ENCODE data around the gene UBE2I. TPM values are rescaled to one million over a fixed set of nuclear protein-coding genes. Genes with fewer than 3 reads are reported as not detected.
"Not testable (repeated sequence)": the region's sequence is repeated elsewhere in the genome, so short reads cannot be mapped to it uniquely, and the experiment has no call there.

Gene UBE2I
- total and polyA plus RNA-seq, 3 experiments from 2014 or later, result 101 to 257 (median 238) TPM

DNA sequence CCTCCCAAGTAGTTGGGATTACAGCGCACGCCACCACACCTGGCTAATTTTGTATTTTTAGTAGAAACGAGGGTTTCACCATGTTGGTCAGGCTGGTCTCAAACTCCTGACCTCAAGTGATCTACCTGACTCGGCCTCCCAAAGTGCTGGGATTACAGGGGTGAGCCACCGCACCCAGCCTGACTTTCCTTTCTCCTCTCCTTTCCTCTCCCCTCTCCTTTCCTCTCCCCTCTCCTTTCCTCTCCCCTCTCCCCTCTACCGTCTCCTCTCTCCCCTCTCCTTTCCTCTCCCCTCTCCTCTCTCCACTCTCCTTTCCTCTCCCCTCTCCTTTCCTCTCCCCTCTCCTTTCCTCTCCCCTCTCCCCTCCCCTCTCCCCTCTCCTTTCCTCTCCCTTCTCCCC lies 17.2 kb upstream of the UBE2I start:
- H3K27me3 ChIP-seq (ENCODE audit: insufficient read depth, low read length, poor library complexity, severe bottlenecking); H3K27ac Mint-ChIP-seq; H3K4me3 ChIP-seq (ENCODE audit: low read length); H3K36me3 Mint-ChIP-seq; H3K27ac ChIP-seq (ENCODE audit: low read depth, low read length); H3K36me3 ChIP-seq (ENCODE audit: insufficient read depth, low read length); H3K4me1 Mint-ChIP-seq; H3K4me3 Mint-ChIP-seq; H3K9me3 Mint-ChIP-seq; H3K9me3 ChIP-seq (ENCODE audit: low read length); POLR2A ChIA-PET; DNase-seq; H3K4me1 ChIP-seq (ENCODE audit: insufficient read depth, low read length): not testable (repeated sequence)
- CTCF ChIA-PET, result interaction anchor here (1.4 kb wide), 1 partner anchor 70 kb away, joined by 3 read pairs; no protein-coding TSS in a partner anchor
- peaks cover 37 to 64% of the 10 kb centered on the region in 2 donors for H3K27me3 Mint-ChIP-seq

DNA sequence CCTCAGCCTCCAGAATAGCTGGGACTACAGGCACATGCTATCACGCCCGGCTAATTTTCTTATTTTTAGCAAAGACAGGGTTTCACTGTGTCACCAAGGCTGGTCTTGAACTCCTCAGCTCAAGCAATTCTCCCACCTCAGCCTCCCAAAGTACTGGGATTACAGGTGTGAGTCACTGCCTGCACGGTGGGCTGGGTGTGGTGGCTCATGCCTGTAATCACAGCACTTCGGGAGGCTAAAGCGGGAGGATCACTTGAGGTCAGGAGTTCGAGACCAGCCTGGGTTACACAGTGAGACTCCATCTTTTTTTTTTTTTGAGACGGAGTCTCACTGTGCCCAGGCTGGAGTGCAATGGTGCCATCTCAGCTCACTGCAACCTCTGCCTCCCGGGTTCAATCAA lies 16.6 kb upstream of the UBE2I start:
- H3K4me1 ChIP-seq (ENCODE audit: insufficient read depth, low read length); H3K27ac ChIP-seq (ENCODE audit: low read depth, low read length); DNase-seq; H3K36me3 ChIP-seq (ENCODE audit: insufficient read depth, low read length); H3K27ac Mint-ChIP-seq; H3K36me3 Mint-ChIP-seq; H3K9me3 ChIP-seq (ENCODE audit: low read length); H3K4me3 ChIP-seq (ENCODE audit: low read length); H3K9me3 Mint-ChIP-seq; H3K27me3 ChIP-seq (ENCODE audit: insufficient read depth, low read length, poor library complexity, severe bottlenecking); H3K4me1 Mint-ChIP-seq; POLR2A ChIA-PET: not testable (repeated sequence)
- peak overlapping the region in 1 of 7 donors; percentile 56 for H3K4me3 Mint-ChIP-seq
- peaks cover 33 to 63% of the 10 kb centered on the region in 2 donors for H3K27me3 Mint-ChIP-seq
- CTCF ChIA-PET, result interaction anchor here (1.4 kb wide), 1 partner anchor 70 kb away, joined by 3 read pairs; no protein-coding TSS in a partner anchor

DNA sequence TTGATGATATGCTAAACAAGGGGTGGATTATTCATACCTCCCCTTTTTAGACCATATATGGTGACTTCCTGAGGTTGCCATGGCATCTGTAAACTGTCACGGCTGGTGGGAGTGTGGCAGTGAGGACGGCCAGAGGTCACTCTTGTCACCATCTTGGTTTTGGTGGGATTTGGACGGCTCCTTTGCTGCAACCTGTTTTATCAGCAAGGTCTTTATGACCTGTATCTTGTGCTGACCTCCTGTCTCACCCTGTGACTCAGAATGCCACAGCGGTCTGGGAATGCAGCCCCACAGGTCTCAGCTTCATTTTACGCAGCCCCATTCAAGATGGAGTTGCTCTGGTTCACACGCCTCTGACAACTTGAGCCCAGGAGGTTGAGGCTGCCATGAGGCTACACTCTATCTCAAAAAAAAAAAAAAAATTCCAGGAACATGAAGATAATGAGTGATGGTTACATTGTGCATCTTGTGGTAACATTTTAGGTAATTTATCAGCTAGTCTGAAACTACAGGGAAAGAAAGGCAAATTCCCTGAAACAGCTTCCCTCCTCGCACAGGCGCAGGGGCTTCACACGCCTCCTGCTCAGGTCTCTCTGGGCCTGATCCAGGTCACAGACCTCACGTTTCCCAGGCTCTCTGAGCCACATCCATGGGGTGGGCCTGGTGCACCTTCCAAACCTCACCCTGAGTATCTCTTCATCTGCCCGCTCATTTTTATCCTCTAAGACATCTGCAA lies 15.3 kb upstream of the UBE2I start:
- H3K27ac Mint-ChIP-seq, result peak overlapping the region in 1 of 8 donors; percentile 15
- POLR2A ChIA-PET, result no interaction called here
- peaks cover 0 to 5% (median 0%) of the 10 kb centered on the region in 3 donors for H3K36me3 Mint-ChIP-seq
- H3K4me1 Mint-ChIP-seq, result peaks cover 0 to 3% (median 0%) of the 10 kb centered on the region in 3 donors
- Histone ChIP-seq H3K9me3 (ENCODE audit: low read length) (no peaks in the 10 kb centered on the region), H3K27ac (ENCODE audit: low read depth, low read length) (no peak overlapping the region), H3K36me3 (ENCODE audit: insufficient read depth, low read length) (no peaks in the 10 kb centered on the region), H3K27me3 (ENCODE audit: insufficient read depth, low read length, poor library complexity, severe bottlenecking) (peaks cover 5% of the 10 kb centered on the region), H3K4me1 (ENCODE audit: insufficient read depth, low read length) (no peaks in the 10 kb centered on the region), H3K4me3 (ENCODE audit: low read length) (no peak overlapping the region)
- CTCF ChIA-PET, result interaction anchor here (1.1 kb wide), 1 partner anchor 234 kb away, joined by 3 read pairs; no protein-coding TSS in a partner anchor
- DNase-seq, result no peak
- peaks cover 37 to 65% of the 10 kb centered on the region in 2 donors for H3K27me3 Mint-ChIP-seq
- no peaks in the 10 kb centered on the region for H3K9me3 Mint-ChIP-seq
- no peak overlapping the region for H3K4me3 Mint-ChIP-seq

DNA sequence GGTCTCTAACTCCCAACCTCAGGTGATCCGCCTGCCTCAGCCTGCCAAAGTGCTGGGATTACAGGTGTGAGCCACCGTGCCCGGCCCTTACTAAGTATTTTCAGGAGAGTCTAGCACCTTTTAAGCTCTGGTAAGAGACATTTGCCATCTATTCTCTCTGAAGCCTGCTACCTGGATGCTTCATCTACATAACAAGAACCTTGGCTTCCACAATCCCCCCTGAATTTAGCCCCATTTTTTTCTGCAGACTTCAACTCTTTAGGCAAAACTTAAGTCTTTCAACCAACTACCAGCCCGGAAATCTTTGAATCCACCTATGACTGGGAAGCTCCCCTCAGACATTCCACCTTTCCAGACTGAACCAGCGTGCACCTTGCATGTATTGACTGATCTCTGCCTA lies 14.0 kb upstream of the UBE2I start:
- ChIA-PET POLR2A (interaction anchor here (0.6 kb wide), 1 partner anchor 373 kb away, joined by 3 read pairs; no protein-coding TSS in a partner anchor), CTCF (interaction anchor here (1.2 kb wide), 1 partner anchor 10 kb away, joined by 4 read pairs; no protein-coding TSS in a partner anchor)
- no peak overlapping the region for H3K27ac Mint-ChIP-seq
- H3K9me3 ChIP-seq (ENCODE audit: low read length), result no peaks in the 10 kb centered on the region
- H3K27ac ChIP-seq (ENCODE audit: low read depth, low read length), result no peak overlapping the region
- no peaks in the 10 kb centered on the region for H3K9me3 Mint-ChIP-seq
- no peaks in the 10 kb centered on the region for H3K27me3 ChIP-seq (ENCODE audit: insufficient read depth, low read length, poor library complexity, severe bottlenecking)
- no peak overlapping the region for H3K4me3 Mint-ChIP-seq
- no peak overlapping the region for H3K4me3 ChIP-seq (ENCODE audit: low read length)
- DNase-seq, result no peak
- H3K4me1 Mint-ChIP-seq, result peaks cover 0 to under 1% (median 0%) of the 10 kb centered on the region in 3 donors
- peaks cover 29 to 59% of the 10 kb centered on the region in 2 donors for H3K27me3 Mint-ChIP-seq
- H3K36me3 ChIP-seq (ENCODE audit: insufficient read depth, low read length), result no peaks in the 10 kb centered on the region
- H3K36me3 Mint-ChIP-seq, result peaks cover 0 to 5% (median 0%) of the 10 kb centered on the region in 3 donors
- peaks cover 2% of the 10 kb centered on the region for H3K4me1 ChIP-seq (ENCODE audit: insufficient read depth, low read length)

DNA sequence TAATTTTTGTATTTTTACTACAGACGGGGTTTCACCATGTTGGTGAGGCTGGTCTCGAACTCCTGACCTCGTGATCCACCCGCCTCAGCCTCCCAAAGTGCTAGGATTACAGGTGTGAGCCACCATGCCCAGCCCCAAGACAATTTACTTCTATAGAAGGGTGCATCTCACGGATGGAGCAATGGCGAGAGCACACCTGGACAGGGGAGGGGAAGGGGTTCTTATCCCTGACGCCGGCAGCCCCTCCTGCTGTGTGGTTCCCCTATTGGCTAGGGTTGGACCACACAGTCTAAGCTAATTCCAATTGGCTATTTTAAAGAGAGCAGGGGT lies 12.8 kb upstream of the UBE2I start:
- H3K4me3 Mint-ChIP-seq, CTCF ChIA-PET: not testable (repeated sequence)

DNA sequence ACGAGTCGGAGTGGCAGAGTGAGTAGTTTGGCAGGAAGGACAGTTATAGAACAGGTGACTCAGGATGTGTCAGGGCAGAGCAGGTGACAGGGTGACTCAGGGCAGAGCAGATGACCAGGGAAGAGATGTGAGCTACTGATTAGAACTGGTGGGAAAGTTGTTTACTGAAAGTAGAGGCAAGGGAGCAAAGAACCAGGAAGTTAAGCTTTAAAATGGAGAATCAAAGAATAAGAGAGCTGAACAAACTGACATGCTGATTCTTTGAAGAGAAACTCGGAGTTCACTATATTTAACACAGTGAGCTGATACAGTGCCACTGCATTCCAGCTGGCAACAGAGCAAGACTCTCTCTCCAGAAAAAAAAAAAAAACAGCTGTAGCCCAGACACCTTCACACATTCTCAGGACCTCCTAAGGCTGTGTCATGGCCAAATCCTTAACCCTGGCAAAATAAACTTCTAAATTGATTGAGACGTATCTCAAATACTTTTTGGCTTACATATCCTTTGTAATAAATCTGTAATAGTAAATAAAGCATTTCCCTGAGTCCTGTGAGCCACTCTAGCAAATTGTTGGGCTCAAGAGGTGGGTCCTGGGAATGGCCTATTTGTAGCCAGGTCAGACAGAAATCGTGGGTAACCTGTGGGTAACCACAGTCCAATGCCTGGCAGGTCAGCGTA lies 12.3 kb upstream of the UBE2I start:
- no peak for DNase-seq
- CTCF ChIA-PET, result no interaction called here
- H3K4me3 Mint-ChIP-seq, result no peak overlapping the region

More for the DNA sequence above, 12.8 kb upstream of the UBE2I start:
- H3K4me3 ChIP-seq (ENCODE audit: low read length); H3K36me3 ChIP-seq (ENCODE audit: insufficient read depth, low read length); H3K4me1 Mint-ChIP-seq; H3K27ac Mint-ChIP-seq; H3K9me3 ChIP-seq (ENCODE audit: low read length); POLR2A ChIA-PET; DNase-seq; H3K4me1 ChIP-seq (ENCODE audit: insufficient read depth, low read length); H3K27me3 ChIP-seq (ENCODE audit: insufficient read depth, low read length, poor library complexity, severe bottlenecking); H3K9me3 Mint-ChIP-seq; H3K36me3 Mint-ChIP-seq; H3K27ac ChIP-seq (ENCODE audit: low read depth, low read length): not testable (repeated sequence)
- peaks cover 20 to 53% of the 10 kb centered on the region in 2 donors for H3K27me3 Mint-ChIP-seq

DNA sequence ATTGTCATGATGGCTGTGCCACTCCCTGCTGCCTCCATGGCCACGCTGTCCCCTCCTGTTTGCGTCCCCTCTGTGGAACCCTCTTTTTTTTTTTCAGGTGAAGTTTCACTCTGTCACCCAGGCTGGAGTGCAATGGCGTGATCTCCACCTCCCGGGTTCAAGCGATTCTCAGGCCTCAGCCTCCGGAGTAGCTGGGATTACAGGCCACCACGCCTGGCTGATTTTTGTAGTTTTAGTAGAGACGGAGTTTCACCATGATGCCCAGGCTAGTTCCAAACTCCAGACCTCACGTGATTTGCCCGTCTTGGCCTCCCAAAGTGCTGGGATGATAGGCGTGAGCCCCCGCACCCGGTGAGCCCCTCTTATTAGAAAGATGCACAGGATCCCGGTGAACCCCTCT lies 11.0 kb upstream of the UBE2I start:
- Mint-ChIP-seq H3K4me1 (peaks cover 0 to 17% (median 6%) of the 10 kb centered on the region in 3 donors), H3K9me3 (no peaks in the 10 kb centered on the region), H3K36me3 (peaks cover 0 to 5% (median 0%) of the 10 kb centered on the region in 3 donors), H3K27ac (no peak overlapping the region), H3K4me3 (no peak overlapping the region), H3K27me3 (peaks cover 20 to 40% of the 10 kb centered on the region in 2 donors)
- POLR2A ChIA-PET, result no interaction called here
- Histone ChIP-seq H3K27me3 (ENCODE audit: insufficient read depth, low read length, poor library complexity, severe bottlenecking) (no peaks in the 10 kb centered on the region), H3K27ac (ENCODE audit: low read depth, low read length) (peak overlapping the region; percentile 81), H3K36me3 (ENCODE audit: insufficient read depth, low read length) (no peaks in the 10 kb centered on the region), H3K4me3 (ENCODE audit: low read length) (no peak overlapping the region), H3K9me3 (ENCODE audit: low read length) (no peaks in the 10 kb centered on the region), H3K4me1 (ENCODE audit: insufficient read depth, low read length) (peaks cover 5% of the 10 kb centered on the region)
- CTCF ChIA-PET, result no interaction called here
- DNase-seq, result no peak

More for the DNA sequence above, 12.3 kb upstream of the UBE2I start:
- H3K4me3 ChIP-seq (ENCODE audit: low read length), result no peak overlapping the region
- H3K27ac ChIP-seq (ENCODE audit: low read depth, low read length), result peak overlapping the region; percentile 64
- H3K4me1 ChIP-seq (ENCODE audit: insufficient read depth, low read length), result peaks cover 5% of the 10 kb centered on the region
- Mint-ChIP-seq H3K9me3 (no peaks in the 10 kb centered on the region), H3K27me3 (peaks cover 20 to 49% of the 10 kb centered on the region in 2 donors), H3K27ac (no peak overlapping the region), H3K36me3 (peaks cover 0 to 5% (median 0%) of the 10 kb centered on the region in 3 donors), H3K4me1 (peaks cover 0 to 10% (median 3%) of the 10 kb centered on the region in 3 donors)
- H3K36me3 ChIP-seq (ENCODE audit: insufficient read depth, low read length), result no peaks in the 10 kb centered on the region
- no peaks in the 10 kb centered on the region for H3K27me3 ChIP-seq (ENCODE audit: insufficient read depth, low read length, poor library complexity, severe bottlenecking)
- no peaks in the 10 kb centered on the region for H3K9me3 ChIP-seq (ENCODE audit: low read length)
- POLR2A ChIA-PET, result no interaction called here

Data from CD8-positive, alpha-beta memory T cell (primary cell).